ENCODE measurements around the gene HORMAD1. TPM values are rescaled to one million over a fixed set of nuclear protein-coding genes. Genes with fewer than 3 reads are reported as not detected.

The HORMAD1 gene
- total and polyA plus RNA-seq, 2 of the 13 experiments (the other 11 are each of a cell fraction or from before 2014, with no cell fraction given) = not detected

DNA sequence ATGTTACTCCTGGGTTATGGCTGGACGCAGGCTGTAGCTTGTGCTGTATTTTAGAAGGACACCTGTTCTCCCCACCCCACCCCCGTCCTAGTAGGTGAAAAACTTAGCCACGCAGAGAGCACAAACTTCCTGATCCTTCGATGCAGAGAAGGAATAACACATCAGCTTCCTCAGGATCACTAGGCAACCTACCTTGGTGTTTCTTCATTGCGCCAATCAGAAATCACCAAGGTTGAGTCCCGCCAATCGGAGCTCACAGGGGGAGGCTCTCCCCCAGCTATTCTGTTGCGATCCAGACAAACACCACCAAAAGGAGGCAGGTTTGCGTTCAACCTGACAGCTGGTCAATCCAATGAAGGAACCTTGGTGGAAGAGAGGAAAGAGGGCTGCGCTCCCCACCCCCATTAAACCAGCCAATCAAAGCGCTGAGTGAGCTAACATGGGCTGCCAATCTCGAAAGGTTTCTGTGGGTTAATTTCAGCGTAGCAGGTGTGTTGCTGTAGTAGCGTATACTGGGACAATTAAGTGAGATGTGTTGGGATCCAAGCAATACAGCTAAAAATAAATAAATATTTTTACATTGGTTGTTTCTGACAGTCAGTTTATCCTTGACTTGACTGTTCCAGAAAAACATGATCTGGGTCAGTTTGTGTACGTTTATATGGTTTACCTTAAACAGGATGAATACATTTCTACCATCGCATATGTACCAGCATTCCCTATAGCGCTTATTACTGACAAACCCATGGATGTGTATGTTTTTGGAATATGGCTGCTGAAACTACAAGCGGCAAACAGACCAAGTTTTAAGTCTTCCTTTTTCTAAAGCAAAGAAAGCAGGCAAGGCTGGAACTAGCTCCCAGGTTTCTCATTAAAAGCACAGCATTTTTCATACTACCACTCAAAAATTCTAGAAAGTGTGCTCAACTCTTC is 23.4 kb downstream of the HORMAD1 start, which contains the start of gene GOLPH3L (continued):
- TF ChIP-seq ZNF331 (CRISPR knock-in tag; IDR thresholded peaks at IDR 0.05) = no peak
- TF ChIP-seq, protein P1, sequence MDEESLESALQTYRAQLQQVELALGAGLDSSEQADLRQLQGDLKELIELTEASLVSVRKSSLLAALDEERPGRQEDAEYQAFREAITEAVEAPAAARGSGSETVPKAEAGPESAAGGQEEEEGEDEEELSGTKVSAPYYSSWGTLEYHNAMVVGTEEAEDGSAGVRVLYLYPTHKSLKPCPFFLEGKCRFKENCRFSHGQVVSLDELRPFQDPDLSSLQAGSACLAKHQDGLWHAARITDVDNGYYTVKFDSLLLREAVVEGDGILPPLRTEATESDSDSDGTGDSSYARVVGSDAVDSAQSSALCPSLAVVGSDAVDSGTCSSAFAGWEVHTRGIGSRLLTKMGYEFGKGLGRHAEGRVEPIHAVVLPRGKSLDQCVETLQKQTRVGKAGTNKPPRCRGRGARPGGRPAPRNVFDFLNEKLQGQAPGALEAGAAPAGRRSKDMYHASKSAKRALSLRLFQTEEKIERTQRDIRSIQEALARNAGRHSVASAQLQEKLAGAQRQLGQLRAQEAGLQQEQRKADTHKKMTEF (CRISPR knock-in tag; IDR thresholded peaks at IDR 0.05) = 0 out of 2 replicates have a peak, but pooled peaks have one; percentile 31
- TF ChIP-seq PRPF4 (IDR thresholded peaks at IDR 0.05; ENCODE audit: low read depth, low read length, poor library complexity, severe bottlenecking) = no peak
- no peak for TF ChIP-seq ZNF891 (CRISPR knock-in tag; IDR thresholded peaks at IDR 0.05)
- TF ChIP-seq MIER3 (CRISPR knock-in tag; IDR thresholded peaks at IDR 0.05; ENCODE audit: borderline replicate concordance) = peak; percentile 23; the same call in 1 of the 2 replicates
- 0 out of 2 replicates have a peak, but pooled peaks have one; percentile 30 for TF ChIP-seq SP140L (CRISPR knock-in tag; IDR thresholded peaks at IDR 0.05; ENCODE audit: borderline replicate concordance)
- TF ChIP-seq, protein P2, sequence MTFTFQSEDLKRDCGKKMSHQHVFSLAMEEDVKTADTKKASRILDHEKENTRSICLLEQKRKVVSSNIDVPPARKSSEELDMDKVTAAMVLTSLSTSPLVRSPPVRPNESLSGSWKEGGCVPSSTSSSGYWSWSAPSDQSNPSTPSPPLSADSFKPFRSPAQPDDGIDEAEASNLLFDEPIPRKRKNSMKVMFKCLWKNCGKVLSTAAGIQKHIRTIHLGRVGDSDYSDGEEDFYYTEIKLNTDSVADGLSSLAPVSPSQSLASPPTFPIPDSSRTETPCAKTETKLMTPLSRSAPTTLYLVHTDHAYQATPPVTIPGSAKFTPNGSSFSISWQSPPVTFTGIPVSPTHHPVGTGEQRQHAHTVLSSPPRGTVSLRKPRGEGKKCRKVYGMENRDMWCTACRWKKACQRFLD (CRISPR knock-in tag; IDR thresholded peaks at IDR 0.05; ENCODE audit: borderline replicate concordance) = no peak
- no peak for TF ChIP-seq ZNF75D (CRISPR knock-in tag; IDR thresholded peaks at IDR 0.05; ENCODE audit: borderline replicate concordance)
- TF ChIP-seq IRF2 (CRISPR knock-in tag; IDR thresholded peaks at IDR 0.05) = peak; percentile 62
- no peak for TF ChIP-seq GLI4 (CRISPR knock-in tag; IDR thresholded peaks at IDR 0.05; ENCODE audit: borderline replicate concordance)
- TF ChIP-seq, protein P3, sequence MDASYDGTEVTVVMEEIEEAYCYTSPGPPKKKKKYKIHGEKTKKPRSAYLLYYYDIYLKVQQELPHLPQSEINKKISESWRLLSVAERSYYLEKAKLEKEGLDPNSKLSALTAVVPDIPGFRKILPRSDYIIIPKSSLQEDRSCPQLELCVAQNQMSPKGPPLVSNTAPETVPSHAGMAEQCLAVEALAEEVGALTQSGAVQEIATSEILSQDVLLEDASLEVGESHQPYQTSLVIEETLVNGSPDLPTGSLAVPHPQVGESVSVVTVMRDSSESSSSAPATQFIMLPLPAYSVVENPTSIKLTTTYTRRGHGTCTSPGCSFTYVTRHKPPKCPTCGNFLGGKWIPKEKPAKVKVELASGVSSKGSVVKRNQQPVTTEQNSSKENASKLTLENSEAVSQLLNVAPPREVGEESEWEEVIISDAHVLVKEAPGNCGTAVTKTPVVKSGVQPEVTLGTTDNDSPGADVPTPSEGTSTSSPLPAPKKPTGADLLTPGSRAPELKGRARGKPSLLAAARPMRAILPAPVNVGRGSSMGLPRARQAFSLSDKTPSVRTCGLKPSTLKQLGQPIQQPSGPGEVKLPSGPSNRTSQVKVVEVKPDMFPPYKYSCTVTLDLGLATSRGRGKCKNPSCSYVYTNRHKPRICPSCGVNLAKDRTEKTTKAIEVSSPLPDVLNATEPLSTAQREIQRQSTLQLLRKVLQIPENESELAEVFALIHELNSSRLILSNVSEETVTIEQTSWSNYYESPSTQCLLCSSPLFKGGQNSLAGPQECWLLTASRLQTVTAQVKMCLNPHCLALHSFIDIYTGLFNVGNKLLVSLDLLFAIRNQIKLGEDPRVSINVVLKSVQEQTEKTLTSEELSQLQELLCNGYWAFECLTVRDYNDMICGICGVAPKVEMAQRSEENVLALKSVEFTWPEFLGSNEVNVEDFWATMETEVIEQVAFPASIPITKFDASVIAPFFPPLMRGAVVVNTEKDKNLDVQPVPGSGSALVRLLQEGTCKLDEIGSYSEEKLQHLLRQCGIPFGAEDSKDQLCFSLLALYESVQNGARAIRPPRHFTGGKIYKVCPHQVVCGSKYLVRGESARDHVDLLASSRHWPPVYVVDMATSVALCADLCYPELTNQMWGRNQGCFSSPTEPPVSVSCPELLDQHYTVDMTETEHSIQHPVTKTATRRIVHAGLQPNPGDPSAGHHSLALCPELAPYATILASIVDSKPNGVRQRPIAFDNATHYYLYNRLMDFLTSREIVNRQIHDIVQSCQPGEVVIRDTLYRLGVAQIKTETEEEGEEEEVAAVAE (CRISPR knock-in tag; IDR thresholded peaks at IDR 0.05; ENCODE audit: borderline replicate concordance) = peak; percentile 97
- TF ChIP-seq, protein P4, sequence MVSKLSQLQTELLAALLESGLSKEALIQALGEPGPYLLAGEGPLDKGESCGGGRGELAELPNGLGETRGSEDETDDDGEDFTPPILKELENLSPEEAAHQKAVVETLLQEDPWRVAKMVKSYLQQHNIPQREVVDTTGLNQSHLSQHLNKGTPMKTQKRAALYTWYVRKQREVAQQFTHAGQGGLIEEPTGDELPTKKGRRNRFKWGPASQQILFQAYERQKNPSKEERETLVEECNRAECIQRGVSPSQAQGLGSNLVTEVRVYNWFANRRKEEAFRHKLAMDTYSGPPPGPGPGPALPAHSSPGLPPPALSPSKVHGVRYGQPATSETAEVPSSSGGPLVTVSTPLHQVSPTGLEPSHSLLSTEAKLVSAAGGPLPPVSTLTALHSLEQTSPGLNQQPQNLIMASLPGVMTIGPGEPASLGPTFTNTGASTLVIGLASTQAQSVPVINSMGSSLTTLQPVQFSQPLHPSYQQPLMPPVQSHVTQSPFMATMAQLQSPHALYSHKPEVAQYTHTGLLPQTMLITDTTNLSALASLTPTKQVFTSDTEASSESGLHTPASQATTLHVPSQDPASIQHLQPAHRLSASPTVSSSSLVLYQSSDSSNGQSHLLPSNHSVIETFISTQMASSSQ (IDR thresholded peaks at IDR 0.05; ENCODE audit: low read depth) = 0 out of 2 replicates have a peak, but pooled peaks have one; percentile 14
- TF ChIP-seq, protein P4 (CRISPR knock-in tag; IDR thresholded peaks at IDR 0.05; ENCODE audit: borderline replicate concordance) = no peak
- TF ChIP-seq ARHGAP35 (CRISPR knock-in tag; IDR thresholded peaks at IDR 0.05; ENCODE audit: borderline replicate concordance) = no peak
- TF ChIP-seq ZFP90 (CRISPR knock-in tag; IDR thresholded peaks at IDR 0.05; ENCODE audit: borderline replicate concordance) = no peak
- peak; percentile 96 for TF ChIP-seq RFXAP (CRISPR knock-in tag; IDR thresholded peaks at IDR 0.05; ENCODE audit: borderline replicate concordance)

Data from HepG2 (cell line).